ENCODE measurements around the gene MID1IP1.

DNA sequence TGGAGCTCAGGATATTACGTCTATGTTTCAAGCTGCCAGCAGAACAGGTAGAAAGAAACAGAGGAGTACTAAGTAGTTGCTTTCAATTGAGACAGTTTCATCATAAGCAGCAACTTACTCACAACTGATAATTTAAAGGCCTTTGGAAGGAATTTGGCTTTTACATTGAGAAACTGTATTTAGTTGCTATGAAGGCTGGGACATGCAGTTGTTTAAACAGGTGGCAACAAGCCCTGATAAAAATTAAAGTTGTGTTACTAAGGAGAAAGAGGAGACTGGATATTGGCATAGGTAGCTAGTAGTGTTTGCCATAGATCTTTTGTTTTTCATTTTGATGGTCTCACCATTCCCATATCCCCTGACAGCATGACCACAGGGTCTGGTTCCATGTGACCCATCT is 18.4 kb downstream of the MID1IP1 start:
- TF ChIP-seq, protein P1, sequence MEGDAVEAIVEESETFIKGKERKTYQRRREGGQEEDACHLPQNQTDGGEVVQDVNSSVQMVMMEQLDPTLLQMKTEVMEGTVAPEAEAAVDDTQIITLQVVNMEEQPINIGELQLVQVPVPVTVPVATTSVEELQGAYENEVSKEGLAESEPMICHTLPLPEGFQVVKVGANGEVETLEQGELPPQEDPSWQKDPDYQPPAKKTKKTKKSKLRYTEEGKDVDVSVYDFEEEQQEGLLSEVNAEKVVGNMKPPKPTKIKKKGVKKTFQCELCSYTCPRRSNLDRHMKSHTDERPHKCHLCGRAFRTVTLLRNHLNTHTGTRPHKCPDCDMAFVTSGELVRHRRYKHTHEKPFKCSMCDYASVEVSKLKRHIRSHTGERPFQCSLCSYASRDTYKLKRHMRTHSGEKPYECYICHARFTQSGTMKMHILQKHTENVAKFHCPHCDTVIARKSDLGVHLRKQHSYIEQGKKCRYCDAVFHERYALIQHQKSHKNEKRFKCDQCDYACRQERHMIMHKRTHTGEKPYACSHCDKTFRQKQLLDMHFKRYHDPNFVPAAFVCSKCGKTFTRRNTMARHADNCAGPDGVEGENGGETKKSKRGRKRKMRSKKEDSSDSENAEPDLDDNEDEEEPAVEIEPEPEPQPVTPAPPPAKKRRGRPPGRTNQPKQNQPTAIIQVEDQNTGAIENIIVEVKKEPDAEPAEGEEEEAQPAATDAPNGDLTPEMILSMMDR (IDR thresholded peaks at IDR 0.05) = no peak
- no peak for TF ChIP-seq POLR2A (IDR thresholded peaks at IDR 0.05)
